Activated CD4-positive, alpha-beta T cell treated with anti-CD3 and anti-CD28 coated beads, Interleukin-2, amount 50 U/mL, for 4 hours (primary cell): ENCODE data around the gene ALPP.

Experiments used
- DNase-seq, 2 experiments: peaks; one replicate each; pipeline ENCODE4 v3.0.0-alpha.2; 2020

ALPP gene

DNA sequence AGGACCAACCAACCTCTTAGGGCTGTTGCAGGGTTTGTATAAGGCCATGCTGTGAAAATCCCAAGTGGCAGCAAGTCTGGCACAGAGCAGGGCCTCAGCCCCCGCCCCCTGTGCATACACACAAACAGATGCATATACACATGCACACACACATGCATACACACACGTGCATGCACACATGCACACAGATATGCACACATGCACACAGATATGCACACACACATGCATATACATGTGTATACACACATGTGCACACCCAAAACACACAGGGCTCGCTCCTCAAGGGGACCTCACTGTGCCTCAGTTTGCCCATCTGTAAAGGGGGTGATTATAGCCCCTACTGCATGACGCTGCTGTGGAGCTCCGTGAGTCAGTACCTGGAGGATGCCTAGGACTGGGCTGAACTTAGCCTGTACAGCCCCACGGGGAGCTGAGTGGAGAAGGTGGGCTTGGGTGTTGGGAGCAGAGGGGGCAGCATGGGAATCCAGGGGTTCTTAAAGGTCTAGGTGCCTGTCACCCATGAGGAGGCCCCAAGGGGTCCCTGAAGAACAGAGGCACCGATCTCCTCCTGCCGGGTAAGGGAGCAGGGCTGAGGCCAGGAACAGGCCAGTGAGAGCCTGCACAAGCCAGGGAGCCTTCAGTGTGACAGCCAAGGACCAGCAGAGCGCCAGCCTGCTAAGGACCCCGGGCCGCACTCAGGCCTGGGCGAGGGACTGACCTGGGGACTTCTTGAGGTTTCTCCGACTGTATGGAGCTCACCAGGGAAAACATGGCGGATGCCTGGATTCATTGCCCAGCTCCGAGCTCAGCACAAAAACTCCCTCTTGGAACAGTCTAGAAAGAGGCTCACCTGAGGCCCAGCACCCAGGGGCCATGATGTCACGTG is 53.4 kb downstream of the ALPP start:
- no peak for DNase-seq
